Fibroblast of mammary gland (primary cell): ENCODE data around the gene LARGE1.

ENCODE experiments used
- DNase-seq: peaks from one replicate; pipeline ENCODE4 v3.0.0-alpha.2; 2010; ENCODE audit warnings: low read depth
- H3K4me3 ChIP-seq: 2 replicates; pipeline ENCODE4 v1.5.1; 2011; ENCODE audit warnings: low read depth, mild to moderate bottlenecking, low read length, moderate library complexity; ENCODE audit not compliant: control insufficient read depth
- TF ChIP-seq, protein P1 (sequence below): conservative IDR thresholded peaks from 2 replicates; pipeline ENCODE4 v1.5.1; 2011; ENCODE audit warnings: low read depth, low read length, inconsistent platforms; ENCODE audit not compliant: control insufficient read depth, insufficient read depth

Gene LARGE1

DNA sequence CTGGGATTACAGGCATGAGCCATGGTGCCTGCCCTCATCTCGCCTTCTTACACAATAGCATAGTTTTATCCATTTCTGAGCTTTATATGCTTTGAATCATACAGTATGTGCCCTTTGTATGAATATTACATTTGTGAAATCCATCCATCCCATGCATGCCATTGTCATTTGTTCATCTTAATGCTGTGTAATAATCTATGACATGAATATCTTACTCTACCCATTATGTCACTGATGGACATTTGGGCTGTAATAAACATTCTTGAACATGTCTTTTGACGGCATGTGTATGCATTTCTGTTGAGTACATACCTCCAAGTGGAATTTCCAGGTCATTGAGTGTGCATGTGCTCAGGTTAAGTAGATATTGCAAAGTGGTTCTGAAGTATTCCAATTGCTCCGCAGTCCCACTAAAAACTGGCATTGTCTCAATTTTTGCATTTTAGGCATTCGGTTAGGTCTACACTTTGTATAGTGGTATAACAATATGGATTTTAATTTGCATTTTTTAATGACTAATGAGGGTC is 522.8 kb downstream of the LARGE1 start:
- DNase-seq, result no peak
- no peak overlapping the region for H3K4me3 ChIP-seq
- TF ChIP-seq, protein P1, sequence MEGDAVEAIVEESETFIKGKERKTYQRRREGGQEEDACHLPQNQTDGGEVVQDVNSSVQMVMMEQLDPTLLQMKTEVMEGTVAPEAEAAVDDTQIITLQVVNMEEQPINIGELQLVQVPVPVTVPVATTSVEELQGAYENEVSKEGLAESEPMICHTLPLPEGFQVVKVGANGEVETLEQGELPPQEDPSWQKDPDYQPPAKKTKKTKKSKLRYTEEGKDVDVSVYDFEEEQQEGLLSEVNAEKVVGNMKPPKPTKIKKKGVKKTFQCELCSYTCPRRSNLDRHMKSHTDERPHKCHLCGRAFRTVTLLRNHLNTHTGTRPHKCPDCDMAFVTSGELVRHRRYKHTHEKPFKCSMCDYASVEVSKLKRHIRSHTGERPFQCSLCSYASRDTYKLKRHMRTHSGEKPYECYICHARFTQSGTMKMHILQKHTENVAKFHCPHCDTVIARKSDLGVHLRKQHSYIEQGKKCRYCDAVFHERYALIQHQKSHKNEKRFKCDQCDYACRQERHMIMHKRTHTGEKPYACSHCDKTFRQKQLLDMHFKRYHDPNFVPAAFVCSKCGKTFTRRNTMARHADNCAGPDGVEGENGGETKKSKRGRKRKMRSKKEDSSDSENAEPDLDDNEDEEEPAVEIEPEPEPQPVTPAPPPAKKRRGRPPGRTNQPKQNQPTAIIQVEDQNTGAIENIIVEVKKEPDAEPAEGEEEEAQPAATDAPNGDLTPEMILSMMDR, result no peak

DNA sequence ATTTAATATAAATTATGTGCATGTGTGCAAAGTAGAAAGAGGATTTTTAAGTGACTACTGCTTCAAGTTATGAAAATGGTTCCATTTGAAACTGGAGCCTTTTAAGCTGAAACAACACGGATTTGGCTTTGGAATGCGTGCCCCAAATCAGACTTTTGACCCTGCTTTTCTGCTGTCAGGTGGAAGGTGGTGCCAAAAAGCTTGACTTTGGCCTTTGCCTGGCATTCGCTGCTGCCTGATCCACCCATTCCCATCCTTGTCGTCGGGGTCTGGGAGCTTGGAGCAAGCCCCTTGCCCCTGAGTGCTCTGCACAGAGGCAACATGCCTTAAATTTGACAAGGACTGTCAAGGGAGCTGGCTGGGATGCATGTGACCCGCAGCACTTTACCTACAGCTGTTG is 526.8 kb downstream of the LARGE1 start:
- no peak overlapping the region for H3K4me3 ChIP-seq
- DNase-seq, result no peak
- TF ChIP-seq, protein P1, result no peak

DNA sequence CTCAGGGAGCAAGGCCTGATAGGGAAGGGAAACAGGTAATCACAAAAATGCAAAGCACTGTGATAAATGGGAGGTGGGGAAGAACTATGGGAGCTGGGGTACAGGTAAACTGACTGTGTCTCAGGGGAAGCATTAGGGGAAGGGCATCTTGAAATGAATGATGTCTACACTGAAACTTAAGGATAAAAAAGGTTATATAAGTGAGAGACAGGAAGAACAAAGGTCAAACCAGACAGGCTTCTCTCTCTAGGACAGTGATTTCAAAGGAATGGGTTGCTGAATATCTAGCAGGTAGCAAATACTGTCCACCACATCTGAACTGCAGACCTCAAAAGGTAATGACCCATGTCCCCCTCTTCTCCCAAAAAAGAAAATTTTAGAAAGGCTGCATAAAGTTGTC is 529.0 kb downstream of the LARGE1 start:
- DNase-seq, result no peak
- no peak overlapping the region for H3K4me3 ChIP-seq
- TF ChIP-seq, protein P1, result no peak

DNA sequence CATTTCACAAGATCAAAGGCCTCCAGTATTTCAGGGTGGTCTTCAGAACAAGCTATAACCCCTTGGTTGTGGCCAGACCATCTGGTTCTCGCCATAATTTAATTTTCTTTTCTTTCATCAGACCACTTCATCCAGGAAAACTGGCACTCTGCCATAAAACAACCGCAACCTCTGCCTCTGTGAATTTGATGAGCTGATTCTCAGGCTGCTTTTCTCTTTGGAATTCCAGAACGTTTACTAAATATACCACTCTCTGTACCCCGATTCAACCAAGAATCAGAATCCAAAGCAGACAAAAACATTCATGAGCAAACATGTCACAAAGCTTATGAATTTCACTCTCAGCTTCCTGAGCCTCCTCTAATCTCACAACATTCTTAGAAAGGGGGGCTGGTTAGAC is 530.3 kb downstream of the LARGE1 start:
- DNase-seq, result no peak
- H3K4me3 ChIP-seq, result no peak overlapping the region
- TF ChIP-seq, protein P1, result no peak

DNA sequence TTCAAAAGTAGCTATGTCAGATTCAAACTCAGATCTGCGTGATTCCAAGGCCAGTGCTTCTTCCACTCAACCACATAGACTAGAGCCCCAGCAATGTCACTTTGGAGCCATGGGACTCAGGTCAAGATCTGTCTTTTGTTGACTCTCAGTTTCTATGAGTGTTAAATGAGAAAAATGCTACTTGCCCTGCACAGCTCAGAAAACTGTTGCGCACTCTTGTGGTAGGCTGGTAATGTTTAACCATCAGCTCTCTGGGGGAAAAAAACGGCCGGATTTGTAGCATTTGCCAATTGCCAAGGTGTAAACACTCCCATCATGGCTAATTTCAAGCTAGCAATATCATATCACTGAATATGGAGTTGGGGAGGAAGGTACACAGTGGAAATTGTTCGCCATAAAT is 534.0 kb downstream of the LARGE1 start:
- no peak for DNase-seq
- TF ChIP-seq, protein P1, result no peak
- H3K4me3 ChIP-seq, result no peak overlapping the region

DNA sequence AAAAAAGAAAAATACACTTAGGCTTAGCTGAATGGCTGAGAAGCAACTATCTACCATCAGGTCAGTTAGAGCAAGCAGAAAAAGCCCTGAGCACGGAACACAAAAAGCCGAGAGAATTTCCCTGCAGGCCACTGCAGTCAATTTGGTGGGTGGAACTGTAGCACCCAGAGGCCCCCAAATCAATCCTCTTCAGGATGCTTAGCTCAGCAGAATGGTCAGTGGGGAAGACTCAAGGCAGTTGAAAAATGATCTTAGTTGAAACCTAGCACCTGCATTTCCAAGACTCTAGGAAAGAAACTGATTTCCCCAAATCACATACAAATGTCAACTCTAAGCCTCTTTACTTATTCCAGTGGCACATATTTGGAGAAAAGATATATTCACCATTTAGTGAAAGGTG is 534.7 kb downstream of the LARGE1 start:
- DNase-seq, result no peak
- TF ChIP-seq, protein P1, result no peak
- H3K4me3 ChIP-seq, result no peak overlapping the region

DNA sequence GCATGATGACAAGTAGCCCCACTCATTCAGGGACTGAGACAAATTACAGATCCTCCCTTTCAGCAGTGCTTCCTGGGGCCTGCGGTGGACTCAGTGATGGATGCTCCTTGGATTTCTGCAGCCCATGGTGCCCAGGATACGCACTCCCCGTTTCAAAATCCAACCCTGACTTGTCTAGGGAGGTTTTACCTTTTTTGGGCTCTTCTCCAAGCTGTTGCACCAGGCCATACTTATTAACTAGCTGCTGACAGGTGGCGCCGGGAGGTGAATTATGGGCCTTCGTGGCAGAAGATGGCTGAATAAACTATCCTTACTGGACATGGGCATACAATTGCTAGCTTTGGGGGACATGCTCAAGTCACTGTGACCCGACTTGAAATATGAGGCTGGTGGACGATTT is 537.8 kb downstream of the LARGE1 start:
- no peak overlapping the region for H3K4me3 ChIP-seq
- DNase-seq, result no peak
- TF ChIP-seq, protein P1, result no peak
